MM.1S (cell line): ENCODE results near the gene UNC93B1.

Source experiments
- EZH2phosphoT487 ChIP-seq: fragments of 300-600 bp; sonication (generic); IDR thresholded peaks from 2 replicates; pipeline ENCODE4 v1.6.1; 2018; ENCODE audit warnings: antibody characterized with exemption, low read length
- TF ChIP-seq, protein P1 (sequence below): fragments of 300-600 bp; sonication (generic); IDR thresholded peaks from 2 replicates; pipeline ENCODE4 v1.5.1; 2016; ENCODE audit warnings: antibody characterized with exemption, low read length, mixed read lengths

DNA sequence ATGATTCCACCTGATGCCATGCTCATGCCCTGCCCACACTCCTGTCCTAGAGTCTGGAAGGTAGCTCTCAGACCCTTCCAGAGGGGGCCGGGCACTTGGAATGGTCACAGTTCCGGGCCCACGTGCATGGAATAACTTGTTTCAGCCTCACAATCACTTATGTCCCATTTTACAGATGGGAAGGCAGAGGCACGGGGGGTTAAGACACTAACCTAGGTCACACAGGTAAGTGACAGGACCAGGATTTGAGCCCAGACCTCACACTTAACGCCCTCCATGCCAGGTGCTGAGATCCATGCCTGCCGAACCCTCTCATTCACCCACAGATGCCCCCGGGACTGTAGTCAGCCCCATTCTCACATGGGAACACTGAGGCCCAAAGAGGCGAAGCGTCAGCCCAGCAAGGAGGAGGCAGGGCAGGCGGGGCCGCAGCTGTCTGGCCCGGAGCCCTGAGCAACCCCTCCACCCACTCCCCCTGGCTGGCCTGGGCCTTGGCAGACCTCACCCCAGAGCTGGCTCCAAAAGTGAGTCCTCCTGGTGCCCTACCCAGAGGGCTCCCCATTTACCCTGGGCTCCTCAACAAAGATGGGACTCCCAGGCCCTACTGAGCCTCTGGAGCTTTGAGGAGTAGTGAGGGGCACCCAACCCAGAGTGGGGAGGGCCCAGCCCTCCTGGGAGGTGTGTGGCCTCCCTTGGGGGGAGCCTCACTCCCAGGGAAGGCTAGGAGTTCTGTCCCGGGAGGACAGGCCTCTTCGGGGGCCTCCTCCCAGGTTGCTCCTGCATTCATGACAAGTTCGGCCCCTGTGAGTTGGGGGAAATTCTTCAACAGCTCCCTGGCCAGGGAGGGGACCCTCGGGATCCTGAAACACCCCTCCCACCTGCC lies 3.8 kb upstream of the UNC93B1 start:
- TF ChIP-seq, protein P1, sequence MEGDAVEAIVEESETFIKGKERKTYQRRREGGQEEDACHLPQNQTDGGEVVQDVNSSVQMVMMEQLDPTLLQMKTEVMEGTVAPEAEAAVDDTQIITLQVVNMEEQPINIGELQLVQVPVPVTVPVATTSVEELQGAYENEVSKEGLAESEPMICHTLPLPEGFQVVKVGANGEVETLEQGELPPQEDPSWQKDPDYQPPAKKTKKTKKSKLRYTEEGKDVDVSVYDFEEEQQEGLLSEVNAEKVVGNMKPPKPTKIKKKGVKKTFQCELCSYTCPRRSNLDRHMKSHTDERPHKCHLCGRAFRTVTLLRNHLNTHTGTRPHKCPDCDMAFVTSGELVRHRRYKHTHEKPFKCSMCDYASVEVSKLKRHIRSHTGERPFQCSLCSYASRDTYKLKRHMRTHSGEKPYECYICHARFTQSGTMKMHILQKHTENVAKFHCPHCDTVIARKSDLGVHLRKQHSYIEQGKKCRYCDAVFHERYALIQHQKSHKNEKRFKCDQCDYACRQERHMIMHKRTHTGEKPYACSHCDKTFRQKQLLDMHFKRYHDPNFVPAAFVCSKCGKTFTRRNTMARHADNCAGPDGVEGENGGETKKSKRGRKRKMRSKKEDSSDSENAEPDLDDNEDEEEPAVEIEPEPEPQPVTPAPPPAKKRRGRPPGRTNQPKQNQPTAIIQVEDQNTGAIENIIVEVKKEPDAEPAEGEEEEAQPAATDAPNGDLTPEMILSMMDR, result no peak
- no peak for TF ChIP-seq EZH2phosphoT487
